HEK293 (cell line): ENCODE data around the gene HSDL1.

ENCODE experiments used
- CTCF ChIP-seq: fragments of 450-650 bp; formaldehyde crosslinking; IDR thresholded peaks from 2 replicates; pipeline ENCODE4 v1.5.1; 2016; ENCODE audit warnings: missing biosample characterization, missing genetic modification characterization
- ZBTB44 ChIP-seq: fragments of 450-650 bp; IDR thresholded peaks from 2 replicates; pipeline ENCODE4 v1.5.1; 2018; ENCODE audit warnings: missing biosample characterization, mild to moderate bottlenecking, missing genetic modification characterization
- ZBTB7A ChIP-seq: fragments of 450-650 bp; formaldehyde crosslinking; IDR thresholded peaks from 2 replicates; pipeline ENCODE4 v1.5.1; 2016; ENCODE audit warnings: low read depth, missing biosample characterization, missing genetic modification characterization
- ZNF350 ChIP-seq: fragments of 450-650 bp; formaldehyde crosslinking; IDR thresholded peaks from 2 replicates; pipeline ENCODE4 v1.5.0; 2017; ENCODE audit warnings: missing biosample characterization, mild to moderate bottlenecking, missing genetic modification characterization
- ZNF558 ChIP-seq: fragments of 450-650 bp; formaldehyde crosslinking; IDR thresholded peaks from 2 replicates; pipeline ENCODE4 v1.5.1; 2016; ENCODE audit warnings: missing biosample characterization, missing genetic modification characterization

GRCh38 chr16:84150926-84151325 is 5.9 kb upstream of the HSDL1 start:
- TF ChIP-seq CTCF (tag by site-specific recombination) (no peak), ZNF350 (tag by site-specific recombination) (no peak), ZBTB44 (tag by site-specific recombination) (no peak), ZNF558 (tag by site-specific recombination) (no peak), ZBTB7A (no peak)
